GM18873 (cell line): Measurements from ENCODE around the gene G3BP1.
"Not testable (repeated sequence)": the region's sequence is repeated elsewhere in the genome, so short reads cannot be mapped to it uniquely, and the experiment has no call there.

Source experiments
- ATAC-seq: cut with Tn5 transposase; IDR thresholded peaks from one replicate; pipeline ENCODE4 v1.9.1; 2021; ENCODE audit warnings: mild to moderate bottlenecking, moderate library complexity, moderate number of reproducible peaks; ENCODE audit not compliant: unreplicated experiment, low FRiP score

Gene G3BP1

GRCh38 chr5:151847871-151848270, 76.1 kb downstream of the G3BP1 start:
- no peak for ATAC-seq

- ATAC-seq: no peak
These were observed 83.9 kb downstream of the G3BP1 start for GRCh38 chr5:151855701-151856100.

GRCh38 chr5:151856861-151857260, 85.1 kb downstream of the G3BP1 start:
- no peak for ATAC-seq

- not testable (repeated sequence) for ATAC-seq
These were observed 89.1 kb downstream of the G3BP1 start for GRCh38 chr5:151860867-151861266.
